Frontal cortex (tissue), 4 donors: ENCODE results near the gene ADGRG6. TPM values are rescaled to one million over a fixed set of nuclear protein-coding genes. Genes with fewer than 3 reads are reported as not detected.
"Not testable (repeated sequence)": the region's sequence is repeated elsewhere in the genome, so short reads cannot be mapped to it uniquely, and the experiment has no call there.

Experiments used
- DNase-seq, 2 donors: peaks; one replicate each; pipeline ENCODE4 v3.0.0; 2012; ENCODE audit warnings: low spot score in 2 of 2
- FAIRE-seq: peaks from 2 replicates; lab custom pipeline; 2012; peaks lifted over from hg19 to GRCh38; lab: Jason Lieb, UNC
- total RNA-seq: library from RNA; depleted of rRNA; stranded (reverse); fragments of >200 nt; gene quantifications from one replicate; pipeline ENCODE4 v1.2.3, GENCODE V29; 2014
- donor health status: control.
- donor health status: control.
- donor health status: control.

ADGRG6 gene
- total RNA-seq, 1 donor from 2014 or later = 9.8 TPM

DNA sequence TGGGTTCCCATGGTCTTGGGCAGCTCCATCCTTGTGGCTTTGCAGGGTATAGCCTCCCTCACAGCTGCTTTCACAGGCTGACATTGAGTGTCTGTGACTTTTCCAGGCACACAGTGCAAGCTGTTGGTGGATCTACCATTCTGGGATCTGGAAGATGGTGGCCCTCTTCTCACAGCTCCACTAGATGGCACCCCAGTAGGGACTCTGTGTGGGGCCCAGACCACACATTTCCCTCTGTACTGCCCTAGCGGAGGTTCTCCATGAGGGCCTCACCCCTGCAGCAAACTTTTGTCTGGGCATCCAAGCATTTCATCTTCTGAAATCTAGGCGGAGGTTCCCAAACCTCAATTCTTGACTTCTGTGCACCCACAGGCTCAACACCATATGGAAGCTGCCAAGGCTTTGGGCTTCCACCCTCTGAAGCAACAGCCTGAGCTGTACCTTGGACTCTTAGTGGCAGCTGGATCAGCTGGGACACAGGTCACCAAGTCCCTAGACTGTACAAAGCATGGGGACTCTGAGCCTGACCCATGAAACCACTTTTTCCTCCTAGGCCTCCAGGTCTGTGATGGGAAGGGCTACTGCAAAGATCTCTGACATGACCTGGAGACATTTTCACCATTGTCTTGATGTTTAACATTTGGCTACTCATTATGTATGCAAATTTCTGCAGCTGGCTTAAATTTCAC, 124.8 kb downstream of the ADGRG6 start:
- not testable (repeated sequence) for DNase-seq, FAIRE-seq

DNA sequence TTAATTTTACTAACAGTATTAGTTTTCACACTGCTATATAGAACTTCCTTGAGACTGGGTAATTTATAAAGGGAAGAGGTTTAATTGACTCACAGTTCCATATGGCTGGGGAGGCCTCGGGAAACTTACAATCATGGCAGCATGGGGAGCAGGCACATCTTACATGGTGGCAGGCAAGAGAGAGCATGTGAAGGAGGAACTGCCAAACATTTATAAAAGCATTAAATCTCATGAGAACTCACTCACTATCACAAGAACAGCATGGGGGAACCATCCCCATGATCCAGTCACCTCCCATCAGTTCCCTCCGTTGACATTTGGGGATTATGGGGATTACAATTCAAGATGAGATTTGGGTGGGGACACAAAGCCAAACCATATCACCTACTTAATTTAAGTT, 126.7 kb downstream of the ADGRG6 start:
- not testable (repeated sequence) for FAIRE-seq, DNase-seq

DNA sequence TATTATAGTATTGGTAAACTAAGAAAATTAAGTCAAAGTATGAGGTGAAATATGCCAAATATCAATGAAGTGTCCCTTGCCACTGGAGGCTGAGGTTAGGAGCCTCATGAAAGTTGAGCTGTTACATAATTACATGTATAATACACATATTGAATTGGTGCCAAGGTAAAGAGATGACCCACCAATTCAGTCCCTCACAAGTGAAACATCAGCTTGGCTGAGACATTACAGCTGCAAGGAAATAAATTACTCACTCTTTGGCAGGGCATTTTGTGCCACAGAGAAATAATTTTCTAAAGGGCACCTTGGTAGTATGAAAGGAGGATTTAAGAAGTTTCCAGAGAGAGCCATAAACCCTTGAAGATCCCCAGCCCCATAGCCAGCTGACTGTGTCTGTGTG, 127.4 kb downstream of the ADGRG6 start:
- DNase-seq (no peak), FAIRE-seq (no peak)

DNA sequence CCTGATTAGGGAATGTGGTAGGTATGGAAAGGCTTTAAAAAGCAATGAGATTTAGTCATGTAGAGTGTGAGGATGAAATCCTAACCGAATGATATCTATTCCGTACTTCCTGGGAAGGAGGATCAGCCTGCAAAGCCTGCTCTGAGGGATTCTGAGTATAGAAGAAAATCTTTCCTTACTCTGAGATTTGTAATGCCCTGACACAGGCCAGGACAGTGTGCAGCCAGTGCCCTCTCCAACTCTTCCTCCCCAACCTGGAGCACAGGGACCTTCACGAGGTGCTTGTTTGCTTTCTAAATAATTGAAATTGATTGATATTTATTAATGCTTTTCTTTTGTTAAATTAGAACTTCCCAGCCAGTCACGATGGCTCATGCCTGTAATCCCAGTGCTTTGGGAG, 131.6 kb downstream of the ADGRG6 start:
- FAIRE-seq (no peak), DNase-seq (no peak)

DNA sequence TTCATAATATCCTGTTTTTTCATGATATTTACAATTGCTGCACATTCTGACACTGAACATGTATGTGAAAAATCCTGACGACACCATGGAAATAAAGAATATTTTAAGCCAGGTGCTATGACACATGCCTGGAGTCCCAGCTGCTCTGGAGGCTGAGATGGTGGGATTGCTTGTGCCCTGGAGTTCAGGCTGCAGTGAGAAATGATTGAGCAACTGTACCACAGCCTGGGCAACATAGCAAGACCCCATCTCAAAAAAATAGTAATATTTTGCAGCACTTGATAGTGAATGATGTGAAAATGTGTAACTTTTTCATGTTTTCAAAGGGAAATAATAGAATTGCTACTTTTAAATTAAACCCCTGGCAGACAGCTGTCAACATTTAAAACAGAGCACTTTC, 137.1 kb downstream of the ADGRG6 start:
- no peak for DNase-seq
- FAIRE-seq = no peak

DNA sequence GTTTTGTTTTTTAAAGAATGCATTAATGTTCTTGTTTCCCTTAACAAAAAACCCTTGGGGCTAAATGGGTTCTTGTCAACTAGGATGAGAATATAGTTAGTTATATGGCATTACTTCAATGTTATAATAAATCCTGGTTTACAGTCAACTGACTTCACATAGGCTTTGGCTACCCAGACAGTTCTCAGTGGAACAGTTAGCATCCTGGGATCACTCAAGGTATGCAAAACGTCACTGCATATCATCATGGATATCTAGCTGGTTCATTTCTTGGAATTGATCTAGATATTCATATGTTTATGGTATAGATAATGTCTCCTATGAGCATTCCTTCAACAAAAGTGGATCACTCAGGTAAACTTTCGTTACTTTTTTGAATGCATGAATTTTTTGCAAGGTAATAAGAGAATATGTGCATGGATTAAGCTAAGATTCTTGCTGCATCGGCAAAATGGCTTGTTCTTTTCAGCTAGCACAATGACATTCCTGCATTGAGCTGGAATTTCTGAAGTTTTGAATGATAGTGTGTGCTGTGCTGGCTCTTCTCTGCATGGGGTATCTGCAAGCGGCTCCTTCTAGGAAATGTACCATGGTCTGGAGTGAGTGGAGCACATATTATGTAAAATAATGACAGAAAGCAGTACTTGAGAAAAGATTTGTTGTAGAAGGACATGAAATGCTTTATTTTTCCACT, 138.9 kb downstream of the ADGRG6 start:
- no peak for FAIRE-seq
- DNase-seq = no peak

DNA sequence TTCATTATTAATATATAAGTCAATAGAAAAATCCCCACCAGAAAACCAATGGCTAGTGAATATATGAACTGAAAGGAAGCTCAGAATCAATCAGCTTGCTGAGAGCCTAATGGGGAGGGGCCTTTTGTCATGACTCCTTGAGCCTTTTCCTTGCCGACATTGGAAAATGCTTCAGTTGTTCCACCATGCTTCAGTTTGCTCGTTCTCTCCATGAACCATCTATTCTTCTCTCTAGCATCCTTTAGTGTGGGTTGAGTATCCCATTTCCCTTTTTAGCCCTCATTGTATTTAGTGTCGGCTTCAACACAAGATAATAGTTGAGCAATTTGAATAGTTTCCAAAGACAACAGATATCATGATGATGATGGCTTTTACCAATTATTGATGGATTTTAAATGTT, 139.9 kb downstream of the ADGRG6 start:
- FAIRE-seq (no peak), DNase-seq (no peak)

DNA sequence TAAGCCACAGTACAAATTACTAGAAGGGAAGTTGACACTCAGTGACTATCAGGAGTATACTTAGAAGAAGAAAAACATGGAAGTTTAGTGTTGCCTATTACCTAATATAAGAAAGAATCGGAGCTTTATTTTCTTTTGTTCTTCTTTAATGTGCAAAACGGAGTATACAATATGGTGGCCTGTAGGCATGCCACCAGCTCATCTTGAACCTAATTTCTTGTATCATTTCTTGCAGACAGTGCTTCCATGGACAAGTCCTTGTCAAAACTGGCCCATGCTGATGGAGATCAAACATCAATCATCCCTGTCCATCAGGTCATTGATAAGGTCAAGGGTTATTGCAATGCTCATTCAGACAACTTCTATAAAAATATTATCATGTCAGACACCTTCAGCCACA, 141.3 kb downstream of the ADGRG6 start:
- DNase-seq (no peak), FAIRE-seq (no peak)

DNA sequence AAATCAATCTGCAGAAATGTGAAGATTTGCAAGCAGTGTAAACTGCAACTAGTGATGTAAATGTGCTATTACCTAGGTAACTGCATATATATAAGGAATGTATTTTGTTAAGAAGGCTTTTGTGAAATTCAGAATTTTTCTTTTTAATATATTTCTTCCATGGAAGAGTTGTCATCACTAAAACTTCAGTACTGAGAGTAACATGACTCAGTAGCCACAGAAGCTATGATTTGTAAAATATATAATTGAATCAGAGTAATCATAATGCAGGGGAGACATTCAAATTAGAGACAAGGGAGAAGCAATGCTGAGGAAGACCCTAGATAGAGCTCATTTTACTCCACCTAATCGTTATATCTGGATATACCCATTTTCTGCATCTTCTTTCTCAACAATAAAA, 141.7 kb downstream of the ADGRG6 start:
- no peak for DNase-seq

DNA sequence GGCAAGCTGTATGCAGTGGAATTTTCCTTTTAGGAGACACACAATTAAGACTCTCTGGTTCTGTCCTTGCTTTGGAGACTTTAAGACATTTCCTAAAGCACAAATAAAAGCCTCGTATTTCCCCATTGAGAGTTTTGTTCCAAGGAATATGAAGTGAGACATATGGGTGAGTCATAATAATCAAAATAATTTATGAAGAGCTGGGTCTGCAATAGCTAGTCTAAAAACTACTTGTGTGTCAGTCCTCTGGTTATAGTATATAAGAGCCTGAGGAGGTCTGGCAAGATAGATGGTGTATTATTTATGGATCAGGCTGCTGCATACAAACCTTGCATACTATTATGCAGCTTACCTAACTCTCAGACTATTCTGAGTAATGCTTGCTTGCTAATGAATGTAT, 142.6 kb downstream of the ADGRG6 start:
- no peak for DNase-seq

More for the DNA sequence above, 141.7 kb downstream of the ADGRG6 start:
- no peak for FAIRE-seq

DNA sequence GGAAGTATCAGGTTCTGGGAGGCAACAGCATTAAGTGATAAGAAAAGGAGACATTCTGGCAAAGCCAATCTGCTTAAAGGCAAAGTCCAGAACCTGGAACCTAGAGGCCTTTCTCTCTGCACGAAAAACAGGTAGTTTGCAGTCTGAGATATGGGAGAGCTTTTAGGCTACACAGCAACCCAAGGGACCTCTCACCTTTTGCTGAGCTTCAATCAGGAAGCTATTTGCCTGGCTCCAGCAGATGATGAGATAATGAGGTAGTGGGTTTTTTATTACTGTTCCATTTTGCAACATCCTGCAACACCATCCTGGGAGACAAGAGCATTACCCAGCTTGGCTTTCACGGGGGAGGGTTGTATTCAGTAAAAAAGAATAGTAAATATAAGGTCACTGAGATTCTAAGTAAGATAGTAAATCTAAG, 143.1 kb downstream of the ADGRG6 start:
- DNase-seq = no peak
- no peak for FAIRE-seq

More for the DNA sequence above, 142.6 kb downstream of the ADGRG6 start:
- no peak for FAIRE-seq

DNA sequence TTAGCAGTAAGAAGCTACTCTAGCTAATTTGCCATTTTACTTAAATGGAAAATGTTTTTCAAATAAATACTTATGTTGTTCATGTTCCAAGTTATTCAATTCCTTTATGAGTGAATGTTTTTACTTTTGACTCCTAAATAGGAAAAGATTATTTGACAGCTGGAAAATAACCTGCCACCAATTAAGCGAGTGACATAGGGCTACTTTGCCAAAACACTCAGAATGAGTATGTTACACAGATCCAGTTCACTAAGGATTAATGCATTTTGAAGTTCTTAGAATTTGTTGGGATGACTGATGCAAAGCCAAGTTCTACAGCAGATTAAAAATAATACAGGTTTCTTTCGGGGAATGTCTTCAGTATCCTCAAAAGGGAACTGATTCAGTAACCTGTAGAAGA, 144.4 kb downstream of the ADGRG6 start:
- DNase-seq = no peak
- FAIRE-seq = no peak

DNA sequence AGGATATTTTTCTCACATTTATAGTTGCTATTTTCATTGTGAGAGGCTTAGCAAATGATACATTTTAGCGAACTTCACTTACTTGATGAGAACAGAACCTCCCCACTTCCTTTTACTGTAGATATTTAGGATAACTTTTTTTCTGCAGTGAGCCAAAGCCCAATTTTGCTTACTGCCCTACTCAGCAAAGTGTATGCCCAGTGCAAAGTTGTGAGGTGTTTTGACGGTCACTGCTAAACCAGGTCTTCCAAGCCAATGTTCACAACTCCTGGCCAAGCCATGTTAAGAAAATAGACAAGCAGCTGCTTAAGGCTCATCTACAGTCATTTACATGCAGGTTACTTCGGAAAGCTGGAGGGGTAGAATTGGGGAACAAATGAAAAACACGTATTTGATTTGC, 144.8 kb downstream of the ADGRG6 start:
- FAIRE-seq (no peak), DNase-seq (no peak)

DNA sequence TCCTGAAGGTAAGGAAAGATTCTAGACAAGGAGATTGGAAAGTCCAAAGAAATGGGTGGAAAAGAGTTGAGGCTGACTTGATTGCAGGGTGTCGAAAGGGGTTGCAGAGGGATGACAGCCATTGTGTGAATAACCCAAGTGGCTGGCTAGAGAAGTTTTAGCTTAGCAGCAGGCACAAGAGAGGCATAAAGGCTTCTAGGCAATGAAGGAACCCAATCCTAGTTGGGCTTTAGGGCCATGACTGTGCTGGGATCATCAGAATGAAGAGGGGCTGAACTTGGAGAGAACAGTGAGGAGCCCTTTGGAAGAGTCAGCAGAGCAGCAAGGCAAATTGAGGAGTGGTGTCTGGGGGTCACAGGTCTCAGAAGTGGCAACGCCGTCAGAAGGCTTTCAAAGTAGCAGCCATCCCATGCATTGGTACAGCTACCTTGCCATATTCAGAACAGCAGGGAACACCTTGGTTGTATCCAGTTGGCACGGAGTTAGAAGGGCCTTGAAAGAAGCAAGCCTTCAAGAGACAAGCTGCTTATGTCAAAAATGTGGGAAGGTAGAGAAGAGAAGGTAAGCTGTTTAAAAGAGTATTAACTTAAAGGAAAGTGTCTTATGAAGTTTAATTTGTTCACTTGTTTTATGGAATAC, 146.4 kb downstream of the ADGRG6 start:
- FAIRE-seq = no peak
- DNase-seq = no peak

DNA sequence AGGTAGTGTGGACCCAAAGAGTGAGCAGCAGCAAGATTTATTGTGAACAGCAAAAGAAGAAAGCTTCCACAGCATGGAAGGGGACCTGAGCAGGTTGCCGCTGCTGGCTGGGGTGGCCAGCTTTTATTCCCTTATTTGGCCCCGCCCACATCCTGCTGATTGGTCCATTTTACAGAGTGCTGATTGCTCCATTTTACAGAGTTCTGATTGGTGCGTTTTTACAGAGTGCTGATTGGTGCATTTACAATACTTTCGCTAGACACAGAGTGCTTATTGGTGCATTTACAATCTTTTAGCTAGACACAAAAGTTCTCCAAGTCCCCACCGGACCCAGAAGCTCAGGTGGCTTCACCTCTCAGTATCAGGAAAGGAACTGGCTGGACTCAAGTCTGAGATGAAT, 149.0 kb downstream of the ADGRG6 start:
- FAIRE-seq, DNase-seq: not testable (repeated sequence)

DNA sequence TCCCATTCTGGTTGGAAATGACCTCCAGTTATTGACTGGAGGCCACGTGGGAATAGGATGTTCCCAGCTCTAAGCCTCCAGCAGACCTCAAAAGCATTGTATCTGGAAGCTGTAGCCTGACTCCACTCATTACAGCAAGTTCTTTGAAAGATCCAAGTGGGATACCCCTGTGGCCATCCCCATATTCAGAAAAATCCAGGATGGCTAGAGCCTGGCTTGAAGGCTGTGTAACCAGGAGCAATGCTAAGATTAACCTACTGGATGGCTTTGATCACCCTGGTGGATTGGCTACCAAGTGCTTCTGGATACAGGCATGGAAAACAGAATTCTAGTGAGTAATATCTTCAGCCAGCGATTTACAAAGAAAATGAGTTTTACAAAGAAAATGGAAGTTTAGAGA, 151.2 kb downstream of the ADGRG6 start:
- no peak for DNase-seq
- no peak for FAIRE-seq

DNA sequence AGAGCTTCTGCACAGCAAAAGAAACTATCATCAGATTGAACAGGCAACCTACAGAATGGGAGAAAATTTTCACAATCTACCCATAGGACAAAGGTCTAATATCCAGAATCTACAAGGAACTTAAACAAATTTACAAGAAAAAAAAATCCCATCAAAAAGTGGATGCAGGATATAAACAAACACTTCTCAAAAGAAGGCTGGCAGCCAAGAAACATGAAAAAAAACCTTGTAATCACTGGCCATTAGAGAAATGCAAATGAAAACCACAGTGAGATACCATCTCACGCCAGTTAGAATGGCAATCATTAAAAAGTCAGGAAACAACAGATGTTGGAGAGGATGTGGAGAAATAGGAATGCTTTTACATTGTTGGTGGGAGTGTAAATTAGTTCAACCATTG, 152.4 kb downstream of the ADGRG6 start:
- DNase-seq, FAIRE-seq: not testable (repeated sequence)

DNA sequence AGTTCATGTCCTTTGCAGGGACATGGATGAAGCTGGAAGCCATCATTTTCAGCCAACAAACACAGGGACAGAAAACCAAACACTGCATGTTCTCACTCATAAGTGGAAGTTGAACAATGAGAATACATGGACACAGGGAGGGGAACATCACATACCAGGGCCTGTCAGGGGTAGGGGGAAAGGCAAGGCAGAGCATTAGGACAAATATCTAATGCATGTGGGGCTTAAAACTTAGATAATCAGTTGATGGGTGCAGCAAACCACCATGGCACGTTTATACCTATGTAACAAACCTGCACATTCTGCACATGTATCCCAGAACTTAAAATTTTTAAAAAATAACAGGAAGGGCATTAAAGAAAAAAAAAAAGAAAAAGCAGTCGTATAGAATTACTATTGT, 153.0 kb downstream of the ADGRG6 start:
- DNase-seq, FAIRE-seq: not testable (repeated sequence)

DNA sequence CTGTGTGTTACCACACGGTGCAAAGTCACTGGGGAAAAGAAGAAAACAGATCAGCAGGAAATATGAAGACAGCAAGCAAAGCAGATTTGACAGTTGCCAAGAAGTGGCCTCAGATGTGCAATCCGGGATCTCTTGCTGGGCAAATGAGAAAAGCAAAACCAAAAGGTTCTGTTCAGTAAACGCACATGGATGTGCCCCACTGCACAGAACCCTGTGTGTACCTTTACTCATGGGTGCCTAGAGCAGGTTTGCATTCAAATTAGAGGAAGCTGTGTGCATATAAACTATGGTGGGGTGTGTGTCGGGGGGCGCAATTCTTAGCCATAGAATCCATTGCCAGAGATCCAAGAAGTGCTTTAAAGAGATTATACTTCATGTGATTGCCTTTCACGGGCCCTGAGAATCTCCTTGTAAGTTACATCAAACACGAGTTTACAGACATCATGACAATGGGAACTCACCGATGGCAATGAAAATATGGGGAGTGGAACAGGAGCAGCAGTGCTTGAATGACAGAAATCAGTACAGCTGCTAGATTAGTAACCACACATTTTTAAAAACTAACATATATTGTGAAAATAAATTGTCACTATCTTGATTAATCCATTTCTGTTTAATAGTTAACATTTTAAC, 154.3 kb downstream of the ADGRG6 start:
- FAIRE-seq (no peak), DNase-seq (no peak)

DNA sequence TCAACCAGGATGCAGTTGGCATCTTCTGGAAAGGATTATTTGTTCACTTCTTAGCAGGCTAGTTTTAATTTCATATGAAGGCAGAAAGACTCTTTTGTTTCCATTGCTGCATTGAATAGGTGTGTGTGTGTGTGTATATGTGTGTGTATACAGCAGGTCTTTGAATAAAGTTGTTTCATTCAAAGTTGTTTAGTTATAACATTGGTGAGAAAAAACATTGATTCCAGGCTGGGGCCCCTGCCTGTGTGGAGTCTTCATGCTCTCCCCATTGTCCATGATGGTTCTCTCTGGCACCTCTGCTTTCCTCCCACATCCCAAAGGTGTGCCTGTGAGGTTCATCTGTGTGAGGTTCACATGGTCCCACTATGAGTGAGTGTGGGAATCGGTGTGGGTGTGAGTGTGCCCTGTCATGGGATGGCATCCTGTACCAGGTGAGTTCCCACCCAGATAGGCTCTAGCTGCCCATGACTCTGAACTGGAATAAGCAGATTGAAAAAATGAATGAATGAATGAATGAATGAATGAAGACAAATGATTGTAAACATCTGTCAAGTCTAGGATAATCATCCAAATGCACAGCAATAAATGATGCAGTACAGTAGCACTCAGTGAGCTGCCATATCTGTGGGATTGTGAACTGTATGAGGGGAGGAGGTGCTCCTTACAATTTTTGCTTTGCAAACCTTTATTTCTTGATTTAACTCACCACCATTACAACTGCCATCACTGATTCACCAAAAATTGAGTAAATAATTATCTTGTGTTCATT, 156.0 kb downstream of the ADGRG6 start:
- DNase-seq = no peak
- no peak for FAIRE-seq
